Measurements from ENCODE around the gene DDX52.
"Not testable (repeated sequence)": the region's sequence is repeated elsewhere in the genome, so short reads cannot be mapped to it uniquely, and the experiment has no call there.

DDX52 gene

GRCh38 chr17:37650419-37651003, 7.3 kb upstream of the DDX52 start:
- DNase-seq, result no peak

GRCh38 chr17:37648555-37648954, 5.3 kb upstream of the DDX52 start:
- DNase-seq, result no peak

- DNase-seq, result no peak
Observed at GRCh38 chr17:37647856-37648255, 4.6 kb upstream of the DDX52 start.

GRCh38 chr17:37643869-37644268, 623 bp upstream of the DDX52 start:
- no peak for DNase-seq

- peak in 1 of 5 donors; percentile 8 for DNase-seq
Observed at GRCh38 chr17:37642681-37643080, 565 bp downstream of the DDX52 start.

GRCh38 chr17:37640015-37640414, 3.2 kb downstream of the DDX52 start:
- DNase-seq, result no peak

- no peak for DNase-seq
Observed at GRCh38 chr17:37637956-37638355, 5.3 kb downstream of the DDX52 start.

- not testable (repeated sequence) for DNase-seq
Observed at GRCh38 chr17:37616430-37616829, 26.8 kb downstream of the DDX52 start.

GRCh38 chr17:37614823-37615222, 28.4 kb downstream of the DDX52 start:
- DNase-seq, result no peak

- no peak for DNase-seq
Observed at GRCh38 chr17:37614391-37614790, 28.9 kb downstream of the DDX52 start.

GRCh38 chr17:37610971-37611370, 32.3 kb downstream of the DDX52 start:
- no peak for DNase-seq

GRCh38 chr17:37610041-37610420, 33.2 kb downstream of the DDX52 start:
- not testable (repeated sequence) for DNase-seq

GRCh38 chr17:37609170-37610040, 33.8 kb downstream of the DDX52 start, which contains the start of gene SYNRG:
Gene SYNRG, minus strand, starts transcription at chr17:37609418. Its CDS starts 63 bp downstream, at chr17:37609355.
- peak; percentile 91 to 97 (median 93) for DNase-seq

GRCh38 chr17:37608351-37609169, 34.7 kb downstream of the DDX52 start:
- peak in 3 of 5 donors; percentile 10 to 30 (median 12) for DNase-seq

- peak in 2 of 5 donors; percentile 18 to 47 for DNase-seq
Observed at GRCh38 chr17:37607637-37608331, 35.5 kb downstream of the DDX52 start.

- peak in 2 of 5 donors; percentile 8 to 80 for DNase-seq
Observed at GRCh38 chr17:37605813-37606505, 37.3 kb downstream of the DDX52 start.

GRCh38 chr17:37605081-37605480, 38.2 kb downstream of the DDX52 start:
- DNase-seq, result no peak

GRCh38 chr17:37604556-37604955, 38.7 kb downstream of the DDX52 start:
- peak in 1 of 5 donors; percentile 38 for DNase-seq

GRCh38 chr17:37598145-37598544, 45.1 kb downstream of the DDX52 start:
- DNase-seq, result no peak

GRCh38 chr17:37592291-37592690, 51.0 kb downstream of the DDX52 start:
- no peak for DNase-seq

GRCh38 chr17:37585066-37585465, 58.2 kb downstream of the DDX52 start:
- DNase-seq, result no peak

- no peak for DNase-seq
Observed at GRCh38 chr17:37576281-37576680, 67.0 kb downstream of the DDX52 start.

Data from T-helper 1 cell (primary cell).